Measurements from ENCODE around the gene PGAP6.
"Not testable (repeated sequence)": the region's sequence is repeated elsewhere in the genome, so short reads cannot be mapped to it uniquely, and the experiment has no call there.

PGAP6 gene

GRCh38 chr16:336269-336668 is 45.5 kb downstream of the PGAP6 start:
- in situ Hi-C loops (cut with HindIII; ENCODE audit: low sequenced_read_pairs) = no loop called here

GRCh38 chr16:334861-335632 is 46.7 kb downstream of the PGAP6 start:
- DNase-seq (ENCODE audit: low read depth); H3K4me3 ChIP-seq (ENCODE audit: low read depth, low read length); in situ Hi-C loops (cut with HindIII; ENCODE audit: low sequenced_read_pairs): not testable (repeated sequence)

More at GRCh38 chr16:336269-336668, 45.5 kb downstream of the PGAP6 start:
- TF ChIP-seq CTCF (IDR thresholded peaks at IDR 0.05; ENCODE audit: low read depth, low read length, missing control alignments) = no peak
- no peak for DNase-seq (ENCODE audit: low read depth)
- H3K4me3 ChIP-seq (ENCODE audit: low read depth, low read length) = no peak overlapping the region

- H3K4me3 ChIP-seq (ENCODE audit: low read depth, low read length); in situ Hi-C loops (cut with HindIII; ENCODE audit: low sequenced_read_pairs); DNase-seq (ENCODE audit: low read depth): not testable (repeated sequence)
Measured at GRCh38 chr16:334164-334832, 47.5 kb downstream of the PGAP6 start.

- in situ Hi-C loops (cut with HindIII; ENCODE audit: low sequenced_read_pairs) = no loop called here
- no peak for TF ChIP-seq CTCF (IDR thresholded peaks at IDR 0.05; ENCODE audit: low read depth, low read length, missing control alignments)
- DNase-seq (ENCODE audit: low read depth) = no peak
- no peak overlapping the region for H3K4me3 ChIP-seq (ENCODE audit: low read depth, low read length)
Measured at GRCh38 chr16:333406-334094, 48.2 kb downstream of the PGAP6 start.

GRCh38 chr16:331181-331814 is 50.5 kb downstream of the PGAP6 start:
- H3K4me3 ChIP-seq (ENCODE audit: low read depth, low read length); DNase-seq (ENCODE audit: low read depth); in situ Hi-C loops (cut with HindIII; ENCODE audit: low sequenced_read_pairs): not testable (repeated sequence)

GRCh38 chr16:330741-331140 is 51.0 kb downstream of the PGAP6 start:
- in situ Hi-C loops (cut with HindIII; ENCODE audit: low sequenced_read_pairs) = no loop called here
- no peak for DNase-seq (ENCODE audit: low read depth)
- H3K4me3 ChIP-seq (ENCODE audit: low read depth, low read length) = no peak overlapping the region
- TF ChIP-seq CTCF (IDR thresholded peaks at IDR 0.05; ENCODE audit: low read depth, low read length, missing control alignments) = no peak

- no peak overlapping the region for H3K4me3 ChIP-seq (ENCODE audit: low read depth, low read length)
- in situ Hi-C loops (cut with HindIII; ENCODE audit: low sequenced_read_pairs) = no loop called here
- TF ChIP-seq CTCF (IDR thresholded peaks at IDR 0.05; ENCODE audit: low read depth, low read length, missing control alignments) = no peak
- no peak for DNase-seq (ENCODE audit: low read depth)
Measured at GRCh38 chr16:325375-326145, 56.2 kb downstream of the PGAP6 start.
